K562 (cell line): ENCODE results near the gene SLC7A4. TPM values are rescaled to one million over a fixed set of nuclear protein-coding genes. Genes with fewer than 3 reads are reported as not detected.

Source experiments
- ARID2 ChIP-seq: fragments of 450-650 bp; IDR thresholded peaks from 2 replicates; pipeline ENCODE4 v1.6.1; 2017; ENCODE audit warnings: antibody characterized with exemption, mild to moderate bottlenecking
- CEBPG ChIP-seq, 3 experiments: fragments of 200-800 bp in 1 of 3; sonication (Bioruptor generic) in 1 of 3; sonication (generic) in 1 of 3; formaldehyde crosslinking in 1 of 3; IDR thresholded peaks in 2 of 3; conservative IDR thresholded peaks in 1 of 3; 2 replicates each; pipeline versions ENCODE4 v1.6.1 to v1.8.0; 2016 to 2022; ENCODE audit warnings: missing compliant biosample characterization in 2 of 3, missing genetic modification characterization in 2 of 3, mild to moderate bottlenecking in 1 of 3, missing genetic modification reagents in 1 of 3
- CTCF ChIP-seq, 3 experiments: IDR thresholded peaks in 2 of 3; conservative IDR thresholded peaks in 1 of 3; 2 replicates each; pipeline ENCODE4 v1.5.1; 2011 to 2012; ENCODE audit warnings: low read length in 3 of 3, mild to moderate bottlenecking in 3 of 3, control low read depth in 2 of 3, improper control_type of control experiment in 1 of 3, inconsistent platforms in 1 of 3, low read depth in 1 of 3, mixed read lengths in 1 of 3, moderate library complexity in 1 of 3; ENCODE audit not compliant: insufficient read depth in 2 of 3
- FOXA3 ChIP-seq, 2 experiments: fragments of 450-650 bp in 1 of 2; sonication (generic) in 1 of 2; formaldehyde crosslinking; IDR thresholded peaks in 1 of 2; conservative IDR thresholded peaks in 1 of 2; 2 replicates each; pipeline versions ENCODE4 v1.4.0 to v1.8.0; 2020 to 2022; ENCODE audit warnings: mild to moderate bottlenecking in 2 of 2, missing genetic modification reagents in 1 of 2
- FOXO4 ChIP-seq: fragments of 450-650 bp; formaldehyde crosslinking; IDR thresholded peaks from 2 replicates; pipeline ENCODE4 v1.4.0; 2020; ENCODE audit warnings: mild to moderate bottlenecking, moderate library complexity
- HMGN3 ChIP-seq: IDR thresholded peaks from 2 replicates; pipeline ENCODE4 v1.6.1; 2011; ENCODE audit warnings: borderline replicate concordance, low read depth, mild to moderate bottlenecking, mixed read lengths, low read length; ENCODE audit not compliant: insufficient read length; ENCODE audit errors: extremely low read depth
- ILK ChIP-seq: fragments of 450-650 bp; IDR thresholded peaks from 2 replicates; pipeline ENCODE4 v1.6.1; 2016; ENCODE audit warnings: missing genetic modification characterization, low read depth, mild to moderate bottlenecking, missing compliant biosample characterization, moderate library complexity, borderline replicate concordance
- JUN ChIP-seq, 2 experiments: sonication (generic) in 1 of 2; formaldehyde crosslinking in 1 of 2; IDR thresholded peaks; 2 replicates each; pipeline versions ENCODE4 v1.6.1 to v1.8.0; 2012 to 2022; ENCODE audit warnings: borderline replicate concordance in 2 of 2, mild to moderate bottlenecking in 2 of 2, improper control_type of control experiment in 1 of 2, low read depth in 1 of 2, low read length in 1 of 2, missing genetic modification reagents in 1 of 2
- KDM5B ChIP-seq: fragments of 200-600 bp; sonication (generic); IDR thresholded peaks from 2 replicates; pipeline ENCODE4 v1.6.1; 2012; ENCODE audit warnings: low read depth, mild to moderate bottlenecking, moderate library complexity, low read length, control low read depth, inconsistent platforms; ENCODE audit not compliant: insufficient replicate concordance
- NCOA1 ChIP-seq: fragments of 450-650 bp; IDR thresholded peaks from 2 replicates; pipeline ENCODE4 v1.6.1; 2016; ENCODE audit warnings: low read depth
- RBBP5 ChIP-seq: fragments of 200-600 bp; sonication (generic); IDR thresholded peaks from 2 replicates; pipeline ENCODE4 v1.6.1; 2012; ENCODE audit warnings: borderline replicate concordance, mild to moderate bottlenecking, low read length, control low read depth, inconsistent platforms; ENCODE audit not compliant: insufficient read depth, poor library complexity, severe bottlenecking
- SLC30A9 ChIP-seq: fragments of 250-450 bp; sonication (Bioruptor Pico); IDR thresholded peaks from 2 replicates; pipeline ENCODE4 v1.8.0; 2022; ENCODE audit warnings: mild to moderate bottlenecking, moderate library complexity
- SMARCA5 ChIP-seq: fragments of 450-650 bp; IDR thresholded peaks from 2 replicates; pipeline ENCODE4 v1.6.1; 2016
- SRSF1 ChIP-seq: fragments of 200-400 bp; formaldehyde crosslinking; IDR thresholded peaks from 2 replicates; pipeline ENCODE4 v1.6.1; 2017; ENCODE audit warnings: mild to moderate bottlenecking, low read depth, low read length, moderate library complexity
- ZBTB49 ChIP-seq: sonication (generic); formaldehyde crosslinking; IDR thresholded peaks from 2 replicates; pipeline ENCODE4 v1.8.0; 2022; ENCODE audit warnings: missing genetic modification reagents, mild to moderate bottlenecking, borderline replicate concordance
- ZNF224 ChIP-seq: sonication (generic); formaldehyde crosslinking; IDR thresholded peaks from 2 replicates; pipeline ENCODE4 v1.8.0; 2022; ENCODE audit warnings: mild to moderate bottlenecking, missing genetic modification reagents
- ZNF79 ChIP-seq: fragments of 250-450 bp; sonication (Bioruptor Pico); IDR thresholded peaks from 2 replicates; pipeline ENCODE4 v1.4.0; 2020; ENCODE audit warnings: low read depth, mild to moderate bottlenecking, moderate library complexity
- polyA plus RNA-seq, 8 experiments: library from polyadenylated mRNA; depleted of rRNA in 4 of 8; stranded (reverse) in 5 of 8; unstranded in 3 of 8; fragments of >200 nt; fragmentation: Nextera tagmentation in 2 of 8; fragmentation: Illumina TruSeq in 1 of 8; extraction: Ambion mirVana in 2 of 8; extraction: Trizol in 1 of 8; gene quantifications; 2 replicates each; pipeline versions ENCODE4 v1.2.1 to v1.2.3, GENCODE V29; 2011 to 2014; ENCODE audit warnings: inconsistent platforms in 1 of 8, missing spikeins in 1 of 8
- total RNA-seq, 7 experiments: library from RNA; depleted of rRNA in 6 of 7; stranded (reverse); fragments of >200 nt in 6 of 7; fragmentation: Illumina TruSeq in 2 of 7; extraction: Trizol in 2 of 7; gene quantifications; 2 replicates each; pipeline versions ENCODE4 v1.2.1 to v1.2.3, GENCODE V29; 2011 to 2021; ENCODE audit warnings: low replicate concordance in 1 of 7

SLC7A4 gene
- total and polyA plus RNA-seq, 9 of the 15 experiments (the other 6 are each of a cell fraction or from before 2014, with no cell fraction given) = not detected

- TF ChIP-seq CTCF (IDR thresholded peaks at IDR 0.05 in 2 of 3, conservative IDR thresholded peaks at IDR 0.05 in 1 of 3; ENCODE audit: insufficient read depth in 2 of 3, low read depth in 1 of 3, low read length in 3 of 3) = peak in 2 of 3 experiments; percentile 8 to 17; a peak in 2 of 6 replicates
- TF ChIP-seq ZBTB49 (CRISPR knock-in tag) = no peak
- TF ChIP-seq ZNF224 (CRISPR knock-in tag) = no peak
- no peak for TF ChIP-seq SMARCA5
- TF ChIP-seq HMGN3 = no peak
- no peak for TF ChIP-seq ILK (tag)
- no peak for TF ChIP-seq SLC30A9 (CRISPR knock-in tag)
- TF ChIP-seq ZNF79 (CRISPR knock-in tag) = peak; percentile 36
- TF ChIP-seq FOXA3 (CRISPR knock-in tag; conservative IDR thresholded peaks at IDR 0.05 in 1 of 2, IDR thresholded peaks at IDR 0.05 in 1 of 2) = peak in 1 of 2 experiments; percentile 3; a peak in 1 of 4 replicates
- peak; percentile 78 for TF ChIP-seq FOXO4 (CRISPR knock-in tag)
- TF ChIP-seq JUN (IDR thresholded peaks at IDR 0.05; ENCODE audit: borderline replicate concordance, low read depth, low read length) = peak; percentile 89
- TF ChIP-seq JUN (CRISPR knock-in tag; IDR thresholded peaks at IDR 0.05; ENCODE audit: borderline replicate concordance) = no peak
- TF ChIP-seq SRSF1 = no peak
- peak; percentile 99 for TF ChIP-seq KDM5B
- no peak for TF ChIP-seq ARID2
- no peak for TF ChIP-seq NCOA1
- TF ChIP-seq CEBPG (CRISPR knock-in tag; IDR thresholded peaks at IDR 0.05) = no peak
- peak in 1 of 2 experiments; percentile 4; a peak in 1 of 4 replicates for TF ChIP-seq CEBPG (tag; conservative IDR thresholded peaks at IDR 0.05 in 1 of 2, IDR thresholded peaks at IDR 0.05 in 1 of 2)
- TF ChIP-seq RBBP5 = peak; percentile 97
These were observed 30.6 kb downstream of the SLC7A4 start, which contains the start of gene THAP7 (continued) for GRCh38 chr22:21001601-21002325.
